ENCODE data around the gene CCK. TPM values are rescaled to one million over a fixed set of nuclear protein-coding genes. Genes with fewer than 3 reads are reported as not detected.

CCK gene
- total and polyA plus RNA-seq, 2 experiments from 2014 or later: 3.1 to 4.2 TPM

DNA sequence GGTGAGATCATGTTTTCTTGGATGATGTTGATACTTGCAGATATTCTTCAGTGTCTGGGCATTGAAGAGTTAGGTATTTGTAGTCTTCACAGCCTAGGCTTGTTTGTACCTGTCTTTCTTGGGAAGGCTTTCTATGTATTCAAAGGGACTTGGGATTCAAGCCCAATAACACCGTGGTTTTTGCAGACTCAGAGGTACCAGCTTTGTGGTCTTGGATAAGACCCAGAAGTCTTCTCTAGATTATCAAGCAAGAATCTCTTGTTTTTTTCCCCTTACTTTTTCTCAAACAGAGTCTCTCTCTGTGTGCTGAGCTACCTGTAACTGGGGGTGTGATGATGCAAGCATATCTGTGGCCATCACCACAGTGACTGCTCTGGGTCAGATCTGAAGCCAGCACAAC is 42.7 kb upstream of the CCK start:
- Histone ChIP-seq H3K4me2 (no peak overlapping the region), H3K9me2 (ENCODE audit: insufficient read depth) (peaks cover 3% of the 10 kb centered on the region; the same call in 1 of the 2 replicates), H3K79me2 (replicated peaks; ENCODE audit: insufficient read depth) (no peaks in the 10 kb centered on the region), H3F3A (replicated peaks; ENCODE audit: low read depth) (no peaks in the 10 kb centered on the region), H3K36me3 (ENCODE audit: insufficient read depth) (no peaks in the 10 kb centered on the region), H3K4me3 (no peak overlapping the region), H3K27ac (ENCODE audit: low read depth) (no peak overlapping the region), H3K27me3 (ENCODE audit: insufficient read depth) (no peaks in the 10 kb centered on the region), H4K20me1 (replicated peaks; ENCODE audit: insufficient read depth) (no peaks in the 10 kb centered on the region), H3K4me1 (ENCODE audit: insufficient read depth) (no peaks in the 10 kb centered on the region), H2AFZ (no peak overlapping the region)
- peaks cover 5% of the 10 kb centered on the region for H3K27me3 Mint-ChIP-seq (ENCODE audit: insufficient read depth, low read depth, poor library complexity)
- no peak overlapping the region for H3K27ac Mint-ChIP-seq
- no peak for ATAC-seq
- TF ChIP-seq EZH2 (IDR thresholded peaks at IDR 0.05; ENCODE audit: low read depth, unreplicated experiment) (no peak), EZH2phosphoT487 (IDR thresholded peaks at IDR 0.05; ENCODE audit: unreplicated experiment) (no peak), STAT1 (IDR thresholded peaks at IDR 0.05; ENCODE audit: unreplicated experiment) (no peak), JUNB (IDR thresholded peaks at IDR 0.05; ENCODE audit: unreplicated experiment) (no peak), CTCF (conservative IDR thresholded peaks at IDR 0.05; ENCODE audit: low read depth in 2 of 2) (no peak), NANOG (IDR thresholded peaks at IDR 0.05; ENCODE audit: borderline replicate concordance) (no peak), ZNF331 (CRISPR knock-in tag; IDR thresholded peaks at IDR 0.05; ENCODE audit: low read depth) (no peak), ZNF114 (CRISPR knock-in tag; IDR thresholded peaks at IDR 0.05) (no peak)
- TF ChIP-seq, protein P1, sequence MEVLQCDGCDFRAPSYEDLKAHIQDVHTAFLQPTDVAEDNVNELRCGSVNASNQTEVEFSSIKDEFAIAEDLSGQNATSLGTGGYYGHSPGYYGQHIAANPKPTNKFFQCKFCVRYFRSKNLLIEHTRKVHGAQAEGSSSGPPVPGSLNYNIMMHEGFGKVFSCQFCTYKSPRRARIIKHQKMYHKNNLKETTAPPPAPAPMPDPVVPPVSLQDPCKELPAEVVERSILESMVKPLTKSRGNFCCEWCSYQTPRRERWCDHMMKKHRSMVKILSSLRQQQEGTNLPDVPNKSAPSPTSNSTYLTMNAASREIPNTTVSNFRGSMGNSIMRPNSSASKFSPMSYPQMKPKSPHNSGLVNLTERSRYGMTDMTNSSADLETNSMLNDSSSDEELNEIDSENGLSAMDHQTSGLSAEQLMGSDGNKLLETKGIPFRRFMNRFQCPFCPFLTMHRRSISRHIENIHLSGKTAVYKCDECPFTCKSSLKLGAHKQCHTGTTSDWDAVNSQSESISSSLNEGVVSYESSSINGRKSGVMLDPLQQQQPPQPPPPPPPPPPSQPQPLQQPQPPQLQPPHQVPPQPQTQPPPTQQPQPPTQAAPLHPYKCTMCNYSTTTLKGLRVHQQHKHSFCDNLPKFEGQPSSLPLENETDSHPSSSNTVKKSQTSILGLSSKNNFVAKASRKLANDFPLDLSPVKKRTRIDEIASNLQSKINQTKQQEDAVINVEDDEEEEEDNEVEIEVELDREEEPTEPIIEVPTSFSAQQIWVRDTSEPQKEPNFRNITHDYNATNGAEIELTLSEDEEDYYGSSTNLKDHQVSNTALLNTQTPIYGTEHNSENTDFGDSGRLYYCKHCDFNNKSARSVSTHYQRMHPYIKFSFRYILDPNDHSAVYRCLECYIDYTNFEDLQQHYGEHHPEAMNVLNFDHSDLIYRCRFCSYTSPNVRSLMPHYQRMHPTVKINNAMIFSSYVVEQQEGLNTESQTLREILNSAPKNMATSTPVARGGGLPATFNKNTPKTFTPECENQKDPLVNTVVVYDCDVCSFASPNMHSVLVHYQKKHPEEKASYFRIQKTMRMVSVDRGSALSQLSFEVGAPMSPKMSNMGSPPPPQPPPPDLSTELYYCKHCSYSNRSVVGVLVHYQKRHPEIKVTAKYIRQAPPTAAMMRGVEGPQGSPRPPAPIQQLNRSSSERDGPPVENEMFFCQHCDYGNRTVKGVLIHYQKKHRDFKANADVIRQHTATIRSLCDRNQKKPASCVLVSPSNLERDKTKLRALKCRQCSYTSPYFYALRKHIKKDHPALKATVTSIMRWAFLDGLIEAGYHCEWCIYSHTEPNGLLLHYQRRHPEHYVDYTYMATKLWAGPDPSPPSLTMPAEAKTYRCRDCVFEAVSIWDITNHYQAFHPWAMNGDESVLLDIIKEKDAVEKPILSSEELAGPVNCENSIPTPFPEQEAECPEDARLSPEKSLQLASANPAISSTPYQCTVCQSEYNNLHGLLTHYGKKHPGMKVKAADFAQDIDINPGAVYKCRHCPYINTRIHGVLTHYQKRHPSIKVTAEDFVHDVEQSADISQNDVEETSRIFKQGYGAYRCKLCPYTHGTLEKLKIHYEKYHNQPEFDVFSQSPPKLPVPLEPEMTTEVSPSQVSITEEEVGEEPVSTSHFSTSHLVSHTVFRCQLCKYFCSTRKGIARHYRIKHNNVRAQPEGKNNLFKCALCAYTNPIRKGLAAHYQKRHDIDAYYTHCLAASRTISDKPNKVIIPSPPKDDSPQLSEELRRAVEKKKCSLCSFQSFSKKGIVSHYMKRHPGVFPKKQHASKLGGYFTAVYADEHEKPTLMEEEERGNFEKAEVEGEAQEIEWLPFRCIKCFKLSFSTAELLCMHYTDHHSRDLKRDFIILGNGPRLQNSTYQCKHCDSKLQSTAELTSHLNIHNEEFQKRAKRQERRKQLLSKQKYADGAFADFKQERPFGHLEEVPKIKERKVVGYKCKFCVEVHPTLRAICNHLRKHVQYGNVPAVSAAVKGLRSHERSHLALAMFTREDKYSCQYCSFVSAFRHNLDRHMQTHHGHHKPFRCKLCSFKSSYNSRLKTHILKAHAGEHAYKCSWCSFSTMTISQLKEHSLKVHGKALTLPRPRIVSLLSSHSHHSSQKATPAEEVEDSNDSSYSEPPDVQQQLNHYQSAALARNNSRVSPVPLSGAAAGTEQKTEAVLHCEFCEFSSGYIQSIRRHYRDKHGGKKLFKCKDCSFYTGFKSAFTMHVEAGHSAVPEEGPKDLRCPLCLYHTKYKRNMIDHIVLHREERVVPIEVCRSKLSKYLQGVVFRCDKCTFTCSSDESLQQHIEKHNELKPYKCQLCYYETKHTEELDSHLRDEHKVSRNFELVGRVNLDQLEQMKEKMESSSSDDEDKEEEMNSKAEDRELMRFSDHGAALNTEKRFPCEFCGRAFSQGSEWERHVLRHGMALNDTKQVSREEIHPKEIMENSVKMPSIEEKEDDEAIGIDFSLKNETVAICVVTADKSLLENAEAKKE (CRISPR knock-in tag; IDR thresholded peaks at IDR 0.05): no peak
- TF ChIP-seq, protein P2, sequence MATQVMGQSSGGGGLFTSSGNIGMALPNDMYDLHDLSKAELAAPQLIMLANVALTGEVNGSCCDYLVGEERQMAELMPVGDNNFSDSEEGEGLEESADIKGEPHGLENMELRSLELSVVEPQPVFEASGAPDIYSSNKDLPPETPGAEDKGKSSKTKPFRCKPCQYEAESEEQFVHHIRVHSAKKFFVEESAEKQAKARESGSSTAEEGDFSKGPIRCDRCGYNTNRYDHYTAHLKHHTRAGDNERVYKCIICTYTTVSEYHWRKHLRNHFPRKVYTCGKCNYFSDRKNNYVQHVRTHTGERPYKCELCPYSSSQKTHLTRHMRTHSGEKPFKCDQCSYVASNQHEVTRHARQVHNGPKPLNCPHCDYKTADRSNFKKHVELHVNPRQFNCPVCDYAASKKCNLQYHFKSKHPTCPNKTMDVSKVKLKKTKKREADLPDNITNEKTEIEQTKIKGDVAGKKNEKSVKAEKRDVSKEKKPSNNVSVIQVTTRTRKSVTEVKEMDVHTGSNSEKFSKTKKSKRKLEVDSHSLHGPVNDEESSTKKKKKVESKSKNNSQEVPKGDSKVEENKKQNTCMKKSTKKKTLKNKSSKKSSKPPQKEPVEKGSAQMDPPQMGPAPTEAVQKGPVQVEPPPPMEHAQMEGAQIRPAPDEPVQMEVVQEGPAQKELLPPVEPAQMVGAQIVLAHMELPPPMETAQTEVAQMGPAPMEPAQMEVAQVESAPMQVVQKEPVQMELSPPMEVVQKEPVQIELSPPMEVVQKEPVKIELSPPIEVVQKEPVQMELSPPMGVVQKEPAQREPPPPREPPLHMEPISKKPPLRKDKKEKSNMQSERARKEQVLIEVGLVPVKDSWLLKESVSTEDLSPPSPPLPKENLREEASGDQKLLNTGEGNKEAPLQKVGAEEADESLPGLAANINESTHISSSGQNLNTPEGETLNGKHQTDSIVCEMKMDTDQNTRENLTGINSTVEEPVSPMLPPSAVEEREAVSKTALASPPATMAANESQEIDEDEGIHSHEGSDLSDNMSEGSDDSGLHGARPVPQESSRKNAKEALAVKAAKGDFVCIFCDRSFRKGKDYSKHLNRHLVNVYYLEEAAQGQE (IDR thresholded peaks at IDR 0.05; ENCODE audit: unreplicated experiment): no peak
- TF ChIP-seq, protein P3, sequence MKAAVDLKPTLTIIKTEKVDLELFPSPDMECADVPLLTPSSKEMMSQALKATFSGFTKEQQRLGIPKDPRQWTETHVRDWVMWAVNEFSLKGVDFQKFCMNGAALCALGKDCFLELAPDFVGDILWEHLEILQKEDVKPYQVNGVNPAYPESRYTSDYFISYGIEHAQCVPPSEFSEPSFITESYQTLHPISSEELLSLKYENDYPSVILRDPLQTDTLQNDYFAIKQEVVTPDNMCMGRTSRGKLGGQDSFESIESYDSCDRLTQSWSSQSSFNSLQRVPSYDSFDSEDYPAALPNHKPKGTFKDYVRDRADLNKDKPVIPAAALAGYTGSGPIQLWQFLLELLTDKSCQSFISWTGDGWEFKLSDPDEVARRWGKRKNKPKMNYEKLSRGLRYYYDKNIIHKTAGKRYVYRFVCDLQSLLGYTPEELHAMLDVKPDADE (IDR thresholded peaks at IDR 0.05): no peak
- peaks cover 16% of the 10 kb centered on the region for H3K9me3 Mint-ChIP-seq
- H3K4me3 Mint-ChIP-seq: no peak overlapping the region
- DNase-seq (ENCODE audit: low spot score): no peak
- peaks cover 8% of the 10 kb centered on the region for H3K36me3 Mint-ChIP-seq (ENCODE audit: low read depth)
- peaks cover 4% of the 10 kb centered on the region; the same call in 2 of the 3 replicates for H3K4me1 Mint-ChIP-seq

All from GM23338 (cell line).